HG02852 (cell line): ENCODE results near the gene AMPD3.

Experiments
- ATAC-seq: cut with Tn5 transposase; IDR thresholded peaks from one replicate; pipeline ENCODE4 v1.9.1; 2021; ENCODE audit warnings: mild to moderate bottlenecking, moderate library complexity; ENCODE audit not compliant: unreplicated experiment

Gene AMPD3

DNA sequence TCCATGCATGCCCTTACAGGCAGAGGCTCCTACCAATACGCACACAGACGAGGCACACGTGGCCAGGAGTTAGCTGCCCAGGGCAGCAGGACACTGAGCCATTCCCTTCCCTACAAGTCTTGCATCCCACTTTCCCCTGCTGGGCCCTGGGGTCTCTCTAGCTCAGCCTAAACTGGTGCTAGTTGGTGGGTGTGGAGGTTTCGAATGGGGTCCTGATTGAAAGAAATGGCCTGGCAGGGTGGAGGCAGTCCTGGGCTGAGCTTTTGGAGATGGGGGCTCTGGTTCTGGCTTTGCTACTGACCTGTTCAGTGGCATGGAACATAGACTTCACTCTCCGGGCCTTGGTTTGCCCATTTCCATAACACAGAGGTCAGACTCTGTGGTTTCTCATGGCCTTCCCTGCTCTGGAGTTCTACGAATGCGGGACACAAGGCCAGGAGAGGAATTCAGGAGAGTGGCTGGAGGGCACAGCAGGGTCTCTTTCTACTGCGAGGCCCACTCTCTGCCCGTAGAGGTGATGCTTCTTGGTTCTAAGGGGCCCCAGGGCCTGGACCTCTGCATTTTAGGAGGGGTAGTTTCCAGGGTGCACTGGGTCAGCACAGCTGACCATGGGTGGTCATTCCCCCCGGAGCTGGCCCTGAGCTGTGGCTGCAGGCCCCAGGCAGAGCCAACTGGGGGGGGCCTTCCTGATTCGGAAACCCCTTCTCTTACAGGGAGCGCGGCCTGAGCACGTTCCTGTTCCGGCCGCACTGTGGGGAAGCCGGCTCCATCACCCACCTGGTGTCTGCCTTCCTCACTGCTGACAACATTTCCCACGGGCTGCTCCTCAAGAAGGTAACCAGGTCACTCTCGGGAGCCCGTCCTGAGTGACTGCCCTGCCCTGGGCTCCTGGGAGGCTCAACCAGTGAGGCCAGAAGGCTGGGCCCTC, 46.0 kb downstream of the AMPD3 start:
- no peak for ATAC-seq

- ATAC-seq, result no peak
Observed at GRCh38 chr11:10502065-10502680, 47.1 kb downstream of the AMPD3 start.

DNA sequence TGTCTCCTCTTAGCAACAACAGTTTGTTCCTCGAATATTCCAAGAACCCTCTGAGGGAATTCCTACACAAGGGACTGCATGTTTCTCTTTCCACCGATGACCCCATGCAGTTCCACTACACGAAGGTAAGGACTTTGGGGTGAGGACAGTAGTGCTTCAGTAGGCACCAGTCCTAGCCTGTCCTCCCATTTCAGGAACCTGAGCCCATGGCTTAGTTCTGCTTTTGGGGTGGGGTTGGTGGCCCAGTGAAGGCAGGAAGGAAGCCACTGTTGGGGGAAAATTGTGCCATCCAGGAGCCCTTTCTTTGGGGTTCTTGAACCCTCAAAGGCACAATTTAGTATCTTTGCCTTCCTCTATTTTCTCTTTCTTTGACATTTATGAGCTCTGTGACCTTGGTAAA, 47.7 kb downstream of the AMPD3 start:
- ATAC-seq, result no peak

DNA sequence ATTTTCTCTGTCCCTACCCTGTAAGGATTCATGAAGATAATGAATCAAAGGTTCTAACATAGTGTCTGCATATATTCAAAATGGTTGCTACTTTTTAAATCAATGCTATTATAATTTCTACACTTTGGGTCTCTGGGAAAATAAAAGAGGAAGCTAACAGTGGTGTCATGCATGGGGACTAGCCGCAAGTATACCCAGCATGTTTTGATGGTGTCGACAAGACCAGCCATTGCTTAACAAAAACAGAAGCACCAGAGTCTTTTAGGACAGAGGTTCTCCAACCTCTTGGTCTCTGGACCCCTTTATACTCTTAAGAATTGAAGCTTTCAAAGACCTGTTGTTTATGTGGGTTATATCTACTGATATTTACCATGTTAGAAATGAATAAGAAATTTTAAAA, 48.2 kb downstream of the AMPD3 start:
- ATAC-seq, result no peak

- no peak for ATAC-seq
Observed at GRCh38 chr11:10503777-10504480, 48.9 kb downstream of the AMPD3 start.

DNA sequence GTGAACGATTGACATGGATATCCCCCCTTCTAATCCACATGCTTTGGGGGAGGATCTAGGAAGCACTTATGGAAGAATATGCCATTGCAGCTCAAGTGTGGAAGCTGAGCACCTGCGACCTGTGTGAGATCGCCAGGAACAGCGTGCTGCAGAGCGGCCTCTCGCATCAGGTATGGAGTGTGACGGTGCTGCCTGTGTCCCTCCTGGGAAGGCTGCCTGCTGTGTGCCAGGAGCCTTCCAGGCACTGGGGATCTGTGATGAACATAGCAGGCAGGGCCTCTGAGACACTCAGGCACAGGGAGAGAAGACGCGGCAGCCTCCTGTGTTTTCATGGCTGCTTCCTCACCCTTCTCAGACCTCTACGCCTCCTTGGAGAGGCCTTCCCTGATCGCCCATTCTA, 49.4 kb downstream of the AMPD3 start:
- ATAC-seq, result no peak

GRCh38 chr11:10505278-10506007, 50.4 kb downstream of the AMPD3 start:
- no peak for ATAC-seq

GRCh38 chr11:10506008-10506370, 50.9 kb downstream of the AMPD3 start:
- no peak for ATAC-seq

- no peak for ATAC-seq
Observed at GRCh38 chr11:10511181-10511621, 56.1 kb downstream of the AMPD3 start.

DNA sequence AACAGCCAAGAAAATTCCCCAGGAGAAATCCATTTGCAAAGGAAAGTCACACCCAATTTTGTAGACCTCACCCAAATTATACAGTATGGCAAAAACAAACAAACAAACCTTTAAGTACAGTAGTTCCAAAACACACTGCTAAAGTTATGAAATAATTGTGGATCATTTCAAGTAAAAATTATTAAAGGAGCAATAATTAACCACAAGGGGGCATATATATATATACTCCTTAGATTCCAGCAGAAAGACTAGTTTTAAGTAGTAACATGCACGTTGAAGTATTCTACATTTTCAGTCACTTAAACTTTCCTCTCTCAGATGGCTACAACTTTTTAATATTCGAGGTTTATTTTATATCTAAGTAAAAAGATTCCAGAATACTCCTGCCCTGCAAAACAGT, 59.1 kb downstream of the AMPD3 start:
- no peak for ATAC-seq

- no peak for ATAC-seq
Observed at GRCh38 chr11:10514709-10515108, 59.6 kb downstream of the AMPD3 start.

DNA sequence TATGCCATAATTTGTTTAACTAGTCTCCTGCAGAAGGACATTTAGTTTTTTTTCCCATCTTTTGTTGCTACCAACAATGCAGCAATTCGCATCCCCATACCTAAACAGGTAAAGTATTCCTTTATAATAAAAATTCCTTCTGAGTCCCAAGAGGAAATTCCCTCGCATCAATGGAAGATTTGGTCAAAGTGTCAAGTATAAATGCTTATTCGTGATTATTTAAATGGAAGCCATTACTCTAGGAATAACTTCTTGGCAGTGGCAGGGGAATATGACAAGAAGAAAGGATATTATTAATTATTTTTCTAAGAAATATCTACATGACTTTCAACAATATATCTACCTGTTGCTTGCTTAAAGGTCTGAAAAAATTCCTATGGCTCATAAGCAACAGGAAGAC, 60.4 kb downstream of the AMPD3 start:
- ATAC-seq, result no peak

GRCh38 chr11:10518123-10518522, 63.1 kb downstream of the AMPD3 start:
- ATAC-seq, result no peak

- ATAC-seq, result no peak
Observed at GRCh38 chr11:10518891-10519290, 63.8 kb downstream of the AMPD3 start.

DNA sequence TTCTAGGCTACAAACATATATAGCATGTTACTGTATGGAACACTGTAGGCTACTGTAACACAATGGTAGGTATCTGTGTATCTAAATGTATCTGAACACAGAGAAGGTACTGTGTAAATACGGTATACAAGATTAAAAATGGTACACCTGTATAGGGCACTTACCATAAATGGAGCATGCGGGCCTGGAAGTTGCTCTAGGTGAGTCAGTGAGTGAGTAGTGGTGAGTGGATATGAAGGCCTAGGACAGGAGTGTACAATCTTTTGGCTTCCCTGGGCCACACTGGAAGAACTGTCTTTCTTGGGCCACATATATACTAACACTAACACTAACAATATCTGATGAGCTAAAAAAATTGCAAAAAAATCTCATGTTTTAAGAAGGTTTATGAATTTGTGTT, 64.6 kb downstream of the AMPD3 start:
- no peak for ATAC-seq

GRCh38 chr11:10520562-10520961, 65.5 kb downstream of the AMPD3 start:
- ATAC-seq, result no peak

DNA sequence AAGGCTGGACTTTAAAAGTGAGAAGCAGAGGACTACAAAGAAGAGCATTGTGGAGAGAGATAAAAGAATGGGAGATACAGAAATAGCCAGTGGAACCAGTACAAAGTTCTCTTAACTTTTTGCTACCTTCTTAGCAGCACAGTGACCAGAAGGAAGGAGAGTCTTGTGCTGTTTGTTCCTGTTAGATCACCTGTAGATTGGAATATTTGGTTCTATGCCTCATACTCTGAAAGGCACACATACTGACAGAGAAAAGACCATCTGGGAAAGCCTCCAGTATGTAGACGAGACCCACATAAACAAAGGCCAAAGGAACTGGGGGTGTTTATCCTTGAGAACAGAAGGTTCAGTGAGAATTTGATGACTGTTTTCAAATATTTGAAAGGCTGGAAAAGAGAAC, 67.2 kb downstream of the AMPD3 start:
- no peak for ATAC-seq

DNA sequence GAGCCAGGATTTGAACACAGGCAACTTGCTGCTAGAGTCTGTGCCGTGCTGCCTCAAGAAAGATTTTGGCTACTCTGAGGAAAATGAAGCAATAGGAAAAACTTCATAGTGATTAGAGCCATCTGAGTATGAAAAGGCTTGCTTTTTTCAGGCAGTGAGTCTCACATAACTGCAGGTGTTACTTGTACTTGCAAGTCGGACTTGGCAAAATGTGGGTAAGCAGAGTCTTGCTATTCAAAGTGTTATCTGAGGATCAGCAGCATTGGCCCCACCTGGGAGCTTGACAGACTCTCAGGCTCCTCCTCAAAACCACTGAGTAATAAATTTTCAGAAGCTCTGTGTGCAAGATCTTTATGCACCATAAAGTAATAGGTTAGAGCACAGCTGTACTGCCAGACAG, 67.9 kb downstream of the AMPD3 start:
- no peak for ATAC-seq

DNA sequence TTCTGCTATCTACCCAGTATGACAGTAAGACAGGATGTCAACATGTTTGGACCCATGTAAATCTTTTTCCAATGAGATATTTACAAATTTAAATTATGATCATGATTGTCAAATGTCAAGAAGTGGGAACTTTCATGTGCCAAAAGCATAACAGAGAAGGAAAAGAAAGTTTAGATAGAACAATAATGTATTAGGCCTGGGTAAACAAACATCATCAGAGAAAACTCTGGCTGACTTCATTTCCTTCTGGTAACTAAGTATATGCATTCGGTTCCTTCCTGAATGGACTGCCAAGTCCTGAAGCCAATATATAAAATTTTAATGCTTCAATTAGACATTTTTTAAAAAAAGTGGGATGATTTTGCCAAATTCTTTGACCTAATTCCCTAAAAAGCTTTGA, 69.4 kb downstream of the AMPD3 start:
- ATAC-seq, result no peak

DNA sequence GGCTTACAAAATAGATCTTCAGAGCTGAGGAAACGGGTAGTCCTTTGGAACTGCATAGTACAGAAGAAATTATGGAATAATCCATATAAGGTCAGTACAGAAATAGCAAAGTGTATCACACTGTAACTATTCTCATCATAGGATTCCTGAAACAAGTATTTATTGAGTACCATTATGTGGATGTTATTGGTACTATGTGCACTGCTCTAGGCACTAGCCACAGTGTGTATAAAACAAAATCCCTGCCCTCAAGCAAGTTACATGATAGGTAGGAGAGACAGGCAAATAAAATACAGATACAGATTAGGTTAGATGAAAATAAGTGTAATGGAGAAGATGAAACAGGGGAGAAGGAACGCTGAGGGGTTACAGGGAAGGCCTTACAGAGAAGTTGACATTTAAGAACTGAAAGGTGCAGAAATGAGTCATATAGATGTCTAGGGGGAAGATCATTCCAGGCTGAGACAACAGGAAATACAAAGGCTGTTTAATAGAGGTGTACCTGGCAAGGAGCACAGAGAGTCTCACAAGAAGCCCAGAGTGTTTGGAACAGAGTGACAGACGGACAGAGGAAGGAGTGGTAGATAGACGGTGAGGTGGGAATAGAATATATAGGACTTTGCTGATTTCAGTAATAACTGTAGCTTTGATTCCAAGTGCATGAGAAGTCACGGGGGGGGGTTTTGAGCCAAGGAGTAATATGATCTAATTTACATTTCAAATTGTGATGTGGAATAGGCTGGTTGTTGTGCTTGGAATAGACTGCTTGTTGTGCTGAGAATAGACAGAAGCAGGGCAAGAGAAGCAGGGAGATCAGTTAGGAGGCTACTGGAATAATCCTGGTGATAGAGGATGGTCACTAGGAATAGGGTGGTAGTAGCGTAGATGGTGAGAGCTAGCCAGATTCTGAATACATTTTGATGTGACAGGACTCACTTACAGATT, 72.2 kb downstream of the AMPD3 start:
- peak; percentile 89 for ATAC-seq
